Nephron (organoid): ENCODE measurements around the gene DCP1A.

ENCODE experiments used
- H3K27ac Mint-ChIP-seq, 3 experiments: 2 replicates each; pipeline ENCODE4 v1.8.0; 2020; ENCODE audit warnings: mixed read lengths in 3 of 3, mild to moderate bottlenecking in 2 of 3, moderate library complexity in 1 of 3
- H3K27me3 Mint-ChIP-seq: 2 replicates; pipeline ENCODE4 v1.8.0; 2021; ENCODE audit warnings: low read depth, mild to moderate bottlenecking, moderate library complexity, mixed read lengths
- H3K36me3 Mint-ChIP-seq: 2 replicates; pipeline ENCODE4 v1.8.0; 2020; ENCODE audit warnings: low read depth, mixed read lengths
- H3K4me1 Mint-ChIP-seq: 2 replicates; pipeline ENCODE4 v1.8.0; 2020; ENCODE audit warnings: mixed read lengths
- H3K4me3 Mint-ChIP-seq, 3 experiments: 2 replicates each; pipeline ENCODE4 v1.8.0; 2020; ENCODE audit warnings: mild to moderate bottlenecking in 3 of 3, mixed read lengths in 3 of 3, moderate library complexity in 2 of 3
- H3K9me3 Mint-ChIP-seq: 2 replicates; pipeline ENCODE4 v1.8.0; 2020; ENCODE audit warnings: mixed read lengths
- CTCF ChIP-seq, 3 experiments: fragments of 200-600 bp; sonication (generic); IDR thresholded peaks; one replicate each; pipeline ENCODE4 v1.5.0; 2021; ENCODE audit warnings: antibody characterized with exemption in 3 of 3; ENCODE audit not compliant: unreplicated experiment in 3 of 3

Gene DCP1A

GRCh38 chr3:53263907-53264306 lies 83.4 kb downstream of the DCP1A start:
- H3K36me3 Mint-ChIP-seq: no peaks in the 10 kb centered on the region
- no peak overlapping the region for H3K4me3 Mint-ChIP-seq
- no peak for TF ChIP-seq CTCF (IDR thresholded peaks at IDR 0.05; ENCODE audit: unreplicated experiment in 3 of 3)
- H3K9me3 Mint-ChIP-seq: no peaks in the 10 kb centered on the region
- H3K27me3 Mint-ChIP-seq: peaks cover 6% of the 10 kb centered on the region
- H3K4me1 Mint-ChIP-seq: peaks cover 7% of the 10 kb centered on the region
- no peak overlapping the region for H3K27ac Mint-ChIP-seq

GRCh38 chr3:53261712-53262111 lies 85.6 kb downstream of the DCP1A start:
- no peak overlapping the region for H3K4me3 Mint-ChIP-seq
- H3K9me3 Mint-ChIP-seq: no peaks in the 10 kb centered on the region
- no peak for TF ChIP-seq CTCF (IDR thresholded peaks at IDR 0.05; ENCODE audit: unreplicated experiment in 3 of 3)
- no peaks in the 10 kb centered on the region for H3K36me3 Mint-ChIP-seq
- no peak overlapping the region for H3K27ac Mint-ChIP-seq
- H3K4me1 Mint-ChIP-seq: peaks cover 10% of the 10 kb centered on the region
- peaks cover 6% of the 10 kb centered on the region for H3K27me3 Mint-ChIP-seq

GRCh38 chr3:53260286-53260785 lies 87.0 kb downstream of the DCP1A start:
- H3K36me3 Mint-ChIP-seq: no peaks in the 10 kb centered on the region
- peaks cover 3% of the 10 kb centered on the region for H3K27me3 Mint-ChIP-seq
- no peak for TF ChIP-seq CTCF (IDR thresholded peaks at IDR 0.05; ENCODE audit: unreplicated experiment in 3 of 3)
- no peaks in the 10 kb centered on the region for H3K9me3 Mint-ChIP-seq
- H3K4me3 Mint-ChIP-seq: no peak overlapping the region
- no peak overlapping the region for H3K27ac Mint-ChIP-seq
- H3K4me1 Mint-ChIP-seq: peaks cover 10% of the 10 kb centered on the region

GRCh38 chr3:53259427-53260259 lies 87.7 kb downstream of the DCP1A start:
- Mint-ChIP-seq H3K36me3 (no peaks in the 10 kb centered on the region), H3K27me3 (no peaks in the 10 kb centered on the region), H3K27ac (peak overlapping the region; percentile 20 to 31 (median 28)), H3K4me3 (peak overlapping the region in 2 of 3 experiments; percentile 5 to 44), H3K9me3 (no peaks in the 10 kb centered on the region), H3K4me1 (peaks cover 13% of the 10 kb centered on the region)
- TF ChIP-seq CTCF (IDR thresholded peaks at IDR 0.05; ENCODE audit: unreplicated experiment in 3 of 3): no peak

GRCh38 chr3:53258600-53259426 lies 88.5 kb downstream of the DCP1A start:
- no peaks in the 10 kb centered on the region for H3K36me3 Mint-ChIP-seq
- peaks cover 21% of the 10 kb centered on the region for H3K4me1 Mint-ChIP-seq
- no peaks in the 10 kb centered on the region for H3K27me3 Mint-ChIP-seq
- peak overlapping the region in 1 of 3 experiments; percentile 63 for H3K4me3 Mint-ChIP-seq
- peak overlapping the region in 1 of 3 experiments; percentile 28 for H3K27ac Mint-ChIP-seq
- H3K9me3 Mint-ChIP-seq: no peaks in the 10 kb centered on the region
- no peak for TF ChIP-seq CTCF (IDR thresholded peaks at IDR 0.05; ENCODE audit: unreplicated experiment in 3 of 3)
